ENCODE results near the gene TMEM219.
"Not testable (repeated sequence)": the region's sequence is repeated elsewhere in the genome, so short reads cannot be mapped to it uniquely, and the experiment has no call there.

DNA sequence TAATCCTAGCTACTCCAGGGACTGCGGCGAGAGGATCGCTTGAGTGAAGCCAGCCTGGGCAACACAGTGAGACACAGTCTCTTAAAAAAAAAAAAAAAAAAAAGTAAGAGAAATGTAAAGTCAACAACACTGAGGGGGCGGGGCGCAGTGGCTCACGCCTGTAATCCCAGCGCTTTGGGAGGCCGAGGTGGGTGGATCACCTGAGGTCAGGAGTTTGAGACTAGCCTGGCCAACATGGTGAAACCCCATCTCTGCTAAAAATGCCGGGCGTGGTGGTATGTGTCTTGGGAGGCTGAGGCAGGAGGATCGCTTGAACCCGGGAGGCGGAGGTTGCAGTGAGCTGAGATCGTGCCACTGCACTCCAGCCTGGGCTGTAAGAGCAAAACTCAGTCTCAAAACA is 50.7 kb downstream of the TMEM219 start:
- TF ChIP-seq, protein P1, sequence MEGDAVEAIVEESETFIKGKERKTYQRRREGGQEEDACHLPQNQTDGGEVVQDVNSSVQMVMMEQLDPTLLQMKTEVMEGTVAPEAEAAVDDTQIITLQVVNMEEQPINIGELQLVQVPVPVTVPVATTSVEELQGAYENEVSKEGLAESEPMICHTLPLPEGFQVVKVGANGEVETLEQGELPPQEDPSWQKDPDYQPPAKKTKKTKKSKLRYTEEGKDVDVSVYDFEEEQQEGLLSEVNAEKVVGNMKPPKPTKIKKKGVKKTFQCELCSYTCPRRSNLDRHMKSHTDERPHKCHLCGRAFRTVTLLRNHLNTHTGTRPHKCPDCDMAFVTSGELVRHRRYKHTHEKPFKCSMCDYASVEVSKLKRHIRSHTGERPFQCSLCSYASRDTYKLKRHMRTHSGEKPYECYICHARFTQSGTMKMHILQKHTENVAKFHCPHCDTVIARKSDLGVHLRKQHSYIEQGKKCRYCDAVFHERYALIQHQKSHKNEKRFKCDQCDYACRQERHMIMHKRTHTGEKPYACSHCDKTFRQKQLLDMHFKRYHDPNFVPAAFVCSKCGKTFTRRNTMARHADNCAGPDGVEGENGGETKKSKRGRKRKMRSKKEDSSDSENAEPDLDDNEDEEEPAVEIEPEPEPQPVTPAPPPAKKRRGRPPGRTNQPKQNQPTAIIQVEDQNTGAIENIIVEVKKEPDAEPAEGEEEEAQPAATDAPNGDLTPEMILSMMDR (conservative IDR thresholded peaks at IDR 0.05) = not testable (repeated sequence)
- not testable (repeated sequence) for TF ChIP-seq ZFX (IDR thresholded peaks at IDR 0.05)
